Frontal cortex (tissue), 4 donors: ENCODE data around the gene FGD6. TPM values are rescaled to one million over a fixed set of nuclear protein-coding genes. Genes with fewer than 3 reads are reported as not detected.
A peak's percentile ranks its signal among the peaks of the same experiment; 100 is the strongest.
"Not testable (repeated sequence)": the region's sequence is repeated elsewhere in the genome, so short reads cannot be mapped to it uniquely, and the experiment has no call there.

Source experiments
- DNase-seq, 2 donors: peaks; one replicate each; pipeline ENCODE4 v3.0.0; 2012; ENCODE audit warnings: low spot score in 2 of 2
- FAIRE-seq: peaks from 2 replicates; lab custom pipeline; 2012; peaks lifted over from hg19 to GRCh38; lab: Jason Lieb, UNC
- total RNA-seq: library from RNA; depleted of rRNA; stranded (reverse); fragments of >200 nt; gene quantifications from one replicate; pipeline ENCODE4 v1.2.3, GENCODE V29; 2014
- donor health status: control.
- donor health status: control.
- donor health status: control.

FGD6 gene
- 12.6 TPM for total RNA-seq

- DNase-seq (peak; percentile 95 to 96), FAIRE-seq (peak; percentile 91)
Observed at GRCh38 chr12:95217377-95218149, at the start of gene FGD6, which contains the start of gene VEZT. Gene FGD6, minus strand, starts transcription at chr12:95217467. Its CDS starts 227 bp downstream, at chr12:95217240. Gene VEZT, plus strand, starts transcription at chr12:95217807. Its CDS starts 44 bp downstream, at chr12:95217851.

- DNase-seq, result no peak
Observed at GRCh38 chr12:95266254-95266653, 49.0 kb upstream of the FGD6 start.

DNA sequence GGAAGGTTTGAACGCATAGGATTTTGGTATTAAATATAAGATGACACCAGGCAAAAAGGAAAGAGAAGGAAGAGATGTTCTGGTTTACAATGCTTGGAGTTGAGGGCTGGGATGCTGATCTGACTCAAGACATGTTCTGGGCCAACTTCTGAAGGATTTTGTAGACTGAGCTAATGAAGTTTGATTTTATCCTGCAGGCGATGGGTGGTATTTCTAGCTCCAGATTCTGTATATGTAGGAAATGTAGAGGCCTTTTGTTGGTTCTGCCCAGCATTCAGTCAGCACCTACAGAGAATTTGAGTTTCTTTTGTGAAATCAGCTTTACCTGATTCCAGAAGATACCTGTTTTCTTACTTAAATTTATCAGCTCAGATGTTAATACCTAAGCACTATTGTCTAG is 48.5 kb upstream of the FGD6 start:
- no peak for DNase-seq
- FAIRE-seq, result no peak

More at GRCh38 chr12:95266254-95266653, 49.0 kb upstream of the FGD6 start:
- FAIRE-seq, result no peak

GRCh38 chr12:95262808-95263207 is 45.5 kb upstream of the FGD6 start:
- FAIRE-seq, result no peak
- no peak for DNase-seq

- FAIRE-seq (no peak), DNase-seq (no peak)
Observed at GRCh38 chr12:95261109-95261508, 43.8 kb upstream of the FGD6 start.

DNA sequence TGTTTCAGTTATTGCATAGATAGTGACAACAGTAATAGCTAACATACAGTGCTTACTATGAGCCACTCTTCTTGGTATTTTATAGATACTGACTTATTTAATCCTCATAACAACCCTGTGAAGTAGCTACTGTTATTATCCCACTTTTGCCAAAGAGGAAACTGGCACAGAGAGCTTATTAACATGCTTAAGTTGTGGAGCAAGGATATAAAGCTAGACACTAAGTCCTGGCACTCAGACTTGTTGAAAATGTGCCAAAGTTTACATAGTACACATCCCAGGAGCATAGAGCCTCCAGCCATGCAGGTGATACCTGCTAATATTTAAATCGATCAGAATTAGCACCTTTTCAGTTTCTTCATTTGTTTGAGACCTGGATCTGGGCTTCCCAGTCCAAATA is 42.1 kb upstream of the FGD6 start:
- DNase-seq (no peak), FAIRE-seq (no peak)

- DNase-seq (no peak), FAIRE-seq (no peak)
Observed at GRCh38 chr12:95258803-95259202, 41.5 kb upstream of the FGD6 start.

- DNase-seq (no peak), FAIRE-seq (no peak)
Observed at GRCh38 chr12:95258151-95258550, 40.9 kb upstream of the FGD6 start.

DNA sequence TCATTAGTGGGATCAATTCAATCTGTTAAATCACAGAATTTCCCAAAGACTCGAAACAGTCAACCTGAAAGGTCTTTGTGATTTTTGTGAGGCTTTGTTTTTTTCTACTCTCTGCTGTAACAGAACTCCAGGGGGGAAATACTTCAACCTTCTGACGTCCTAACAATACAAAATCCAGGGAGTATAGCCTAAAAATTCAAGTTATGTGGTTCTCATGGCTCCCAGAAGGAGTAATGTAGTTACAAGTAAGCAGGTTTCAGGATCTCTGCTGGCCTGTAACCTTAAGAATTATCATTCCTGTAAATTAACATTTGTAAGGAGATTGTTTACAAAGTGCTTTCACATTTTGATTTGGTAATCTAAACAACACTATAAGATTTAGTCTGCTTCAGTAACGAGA is 40.3 kb upstream of the FGD6 start:
- FAIRE-seq (no peak), DNase-seq (no peak)

GRCh38 chr12:95253386-95253785 is 36.1 kb upstream of the FGD6 start:
- DNase-seq, result no peak
- FAIRE-seq, result no peak

DNA sequence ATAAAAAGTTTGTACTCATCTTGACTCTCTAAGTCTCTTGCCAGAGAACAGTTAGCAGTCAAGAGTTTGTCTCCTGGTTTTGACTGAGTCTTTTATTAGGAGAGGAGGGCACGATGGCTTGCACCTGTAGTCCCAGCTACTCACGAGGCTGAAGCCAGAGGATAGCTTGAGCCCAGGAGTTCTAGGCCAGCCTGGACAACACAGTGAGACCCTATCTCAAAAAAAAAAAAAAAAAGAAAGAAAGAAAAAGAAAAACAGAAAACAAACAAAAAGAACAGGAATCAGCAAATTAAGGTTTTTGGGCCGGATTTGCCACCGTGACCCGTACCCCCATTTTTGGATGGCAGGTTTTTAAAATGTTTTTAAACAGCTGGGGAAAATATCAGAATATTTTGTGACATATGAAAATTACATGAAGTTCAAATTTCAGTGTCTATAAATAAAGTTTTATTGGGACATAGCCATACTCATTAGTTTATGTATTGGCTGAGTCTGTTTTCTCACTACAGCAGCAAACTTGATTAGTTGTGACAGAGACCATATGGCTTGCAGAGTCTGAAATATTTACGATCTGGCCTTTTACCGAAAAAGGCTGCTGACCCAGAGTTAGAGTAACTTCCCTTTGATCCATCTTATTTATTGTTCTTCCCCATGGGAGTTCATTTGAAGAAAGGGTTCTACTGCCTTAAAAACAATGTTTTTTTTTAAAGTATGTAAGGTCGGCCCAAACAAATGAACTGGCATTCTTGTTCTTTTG is 31.5 kb upstream of the FGD6 start:
- no peak for FAIRE-seq
- DNase-seq, result no peak

- FAIRE-seq (no peak), DNase-seq (no peak)
Observed at GRCh38 chr12:95248095-95248494, 30.8 kb upstream of the FGD6 start.

DNA sequence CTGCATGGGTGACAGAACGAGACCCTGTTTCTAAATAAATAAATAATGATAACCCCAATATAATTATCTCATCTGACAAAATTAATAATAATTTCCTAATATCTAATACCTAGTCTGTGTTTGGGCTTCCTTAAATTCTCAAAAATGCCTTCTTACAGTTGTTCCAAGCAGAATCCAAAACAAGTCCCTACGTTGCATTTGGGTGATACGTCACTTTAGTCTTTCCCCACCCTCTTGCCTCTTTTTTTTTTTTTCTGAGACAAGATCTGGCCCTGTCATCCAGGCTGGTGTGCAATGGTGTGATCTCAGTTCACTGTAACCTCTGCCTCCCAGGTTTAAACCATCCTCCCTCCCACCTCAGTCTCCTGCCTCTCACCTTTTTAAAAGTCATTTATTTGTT is 27.1 kb upstream of the FGD6 start:
- DNase-seq (no peak), FAIRE-seq (no peak)

GRCh38 chr12:95243497-95244183 is 26.4 kb upstream of the FGD6 start:
- no peak for DNase-seq
- no peak for FAIRE-seq

GRCh38 chr12:95241761-95242506 is 24.7 kb upstream of the FGD6 start:
- FAIRE-seq, result no peak

GRCh38 chr12:95241138-95241537 is 23.9 kb upstream of the FGD6 start:
- FAIRE-seq, DNase-seq: not testable (repeated sequence)

More at GRCh38 chr12:95241761-95242506, 24.7 kb upstream of the FGD6 start:
- no peak for DNase-seq

DNA sequence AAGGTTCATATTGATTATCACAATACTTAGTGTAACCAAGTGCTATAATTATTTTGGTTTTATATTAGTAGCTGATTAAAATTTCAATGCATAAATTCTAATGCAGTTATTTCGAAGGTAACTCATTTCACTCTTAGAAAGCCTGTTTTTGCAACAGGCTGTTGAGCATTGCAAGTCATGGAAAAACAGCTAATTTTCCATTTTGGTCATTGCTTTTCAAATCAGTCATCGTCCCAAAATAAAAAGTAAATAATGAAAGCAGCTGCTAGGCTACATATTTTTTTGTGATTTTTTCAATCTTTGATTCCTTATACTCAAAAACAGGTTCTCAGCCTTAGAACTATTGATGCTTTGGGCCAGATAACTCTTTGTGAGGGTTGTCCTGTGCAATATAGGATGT is 23.3 kb upstream of the FGD6 start:
- FAIRE-seq (no peak), DNase-seq (no peak)

- not testable (repeated sequence) for DNase-seq, FAIRE-seq
Observed at GRCh38 chr12:95239835-95240234, 22.6 kb upstream of the FGD6 start.

- FAIRE-seq (no peak), DNase-seq (no peak)
Observed at GRCh38 chr12:95239216-95239615, 21.9 kb upstream of the FGD6 start.

DNA sequence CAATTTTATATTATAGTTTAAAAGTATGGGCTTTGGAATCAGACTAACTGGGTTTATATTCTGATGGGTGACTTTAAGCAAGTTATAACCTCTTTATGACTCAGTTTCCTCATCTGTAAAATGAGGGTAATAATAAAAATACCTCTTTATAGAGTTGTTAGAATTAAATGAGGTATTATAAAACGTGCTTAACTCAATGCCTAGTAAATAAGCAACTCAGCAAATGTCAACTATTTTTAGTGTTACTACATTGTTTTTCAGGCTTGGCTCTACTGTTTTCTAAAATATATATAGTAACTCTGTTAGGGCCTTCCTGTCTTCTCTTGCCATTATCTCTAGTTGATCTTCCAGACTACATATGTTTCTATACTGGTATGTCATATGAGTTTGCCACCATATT is 20.9 kb upstream of the FGD6 start:
- no peak for FAIRE-seq
- DNase-seq, result no peak
